ENCODE measurements around the gene NELFB. TPM values are rescaled to one million over a fixed set of nuclear protein-coding genes. Genes with fewer than 3 reads are reported as not detected.

NELFB gene
- total RNA-seq, 1 donor from 2014 or later, result 47.7 TPM

GRCh38 chr9:137215196-137215986, 39.7 kb upstream of the NELFB start:
- DNase-seq (ENCODE audit: low read depth), result no peak
- H3K4me3 ChIP-seq (ENCODE audit: low read depth, low read length), result no peak overlapping the region
- TF ChIP-seq CTCF (conservative IDR thresholded peaks at IDR 0.05; ENCODE audit: low read depth, low read length), result no peak

- DNase-seq (ENCODE audit: low read depth), result no peak
- H3K4me3 ChIP-seq (ENCODE audit: low read depth, low read length), result no peak overlapping the region
- no peak for TF ChIP-seq CTCF (conservative IDR thresholded peaks at IDR 0.05; ENCODE audit: low read depth, low read length)
These were observed 38.8 kb upstream of the NELFB start for GRCh38 chr9:137216188-137216965.

GRCh38 chr9:137217276-137218211, 37.6 kb upstream of the NELFB start:
- H3K4me3 ChIP-seq (ENCODE audit: low read depth, low read length), result peak overlapping the region; percentile 50
- no peak for TF ChIP-seq CTCF (conservative IDR thresholded peaks at IDR 0.05; ENCODE audit: low read depth, low read length)
- DNase-seq (ENCODE audit: low read depth), result no peak

- no peak overlapping the region for H3K4me3 ChIP-seq (ENCODE audit: low read depth, low read length)
- TF ChIP-seq CTCF (conservative IDR thresholded peaks at IDR 0.05; ENCODE audit: low read depth, low read length), result no peak
- no peak for DNase-seq (ENCODE audit: low read depth)
These were observed 36.8 kb upstream of the NELFB start for GRCh38 chr9:137218212-137218753.

GRCh38 chr9:137218754-137219271, 36.3 kb upstream of the NELFB start:
- H3K4me3 ChIP-seq (ENCODE audit: low read depth, low read length), result no peak overlapping the region
- TF ChIP-seq CTCF (conservative IDR thresholded peaks at IDR 0.05; ENCODE audit: low read depth, low read length), result no peak
- no peak for DNase-seq (ENCODE audit: low read depth)

- no peak for TF ChIP-seq CTCF (conservative IDR thresholded peaks at IDR 0.05; ENCODE audit: low read depth, low read length)
- H3K4me3 ChIP-seq (ENCODE audit: low read depth, low read length), result no peak overlapping the region
- no peak for DNase-seq (ENCODE audit: low read depth)
These were observed 35.3 kb upstream of the NELFB start for GRCh38 chr9:137219757-137220316.
